Measurements from ENCODE around the gene KRT76. TPM values are rescaled to one million over a fixed set of nuclear protein-coding genes. Genes with fewer than 3 reads are reported as not detected.

KRT76 gene
- total RNA-seq, 1 donor from 2014 or later: not detected

- Histone ChIP-seq H3K4me3 (no peak overlapping the region), H3K4me1 (no peaks in the 10 kb centered on the region), H3K36me3 (no peaks in the 10 kb centered on the region), H3K27ac (no peak overlapping the region), H3K27me3 (ENCODE audit: low read depth) (peaks cover 11% of the 10 kb centered on the region), H3K9me3 (no peaks in the 10 kb centered on the region)
- TF ChIP-seq CTCF (IDR thresholded peaks at IDR 0.05): no peak
- DNase-seq (no peak), ATAC-seq (no peak)
- intact Hi-C loops (cut with DNase I): no loop called here
Observed at GRCh38 chr12:52771505-52771904, 5.6 kb downstream of the KRT76 start.

DNA sequence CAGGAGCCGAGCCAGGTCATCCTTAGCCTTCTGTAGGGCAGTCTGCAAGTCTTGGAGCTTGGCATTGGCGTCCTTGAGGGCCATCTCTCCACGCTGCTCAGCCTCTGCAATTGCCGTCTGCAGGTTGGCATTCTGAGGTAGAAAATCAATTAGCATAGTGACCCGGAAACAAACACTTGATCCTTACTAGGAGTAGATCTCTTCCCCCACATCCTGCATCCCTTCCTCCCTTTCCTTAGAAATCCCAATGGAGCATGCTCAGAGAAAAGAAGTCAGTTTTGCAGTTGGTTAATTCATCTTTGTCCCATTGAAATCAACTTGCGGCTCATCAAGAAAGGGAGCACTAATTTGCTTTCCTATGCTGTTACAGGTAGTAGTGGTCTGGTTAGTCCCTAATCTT, 6.1 kb downstream of the KRT76 start:
- ATAC-seq (no peak), DNase-seq (no peak)
- no peaks in the 10 kb centered on the region for H3K36me3 ChIP-seq
- intact Hi-C loops (cut with DNase I): no loop called here
- H3K4me1 ChIP-seq: no peaks in the 10 kb centered on the region
- no peaks in the 10 kb centered on the region for H3K9me3 ChIP-seq
- no peak overlapping the region for H3K4me3 ChIP-seq
- peaks cover 11% of the 10 kb centered on the region for H3K27me3 ChIP-seq (ENCODE audit: low read depth)
- H3K27ac ChIP-seq: no peak overlapping the region
- TF ChIP-seq CTCF (IDR thresholded peaks at IDR 0.05): no peak

DNA sequence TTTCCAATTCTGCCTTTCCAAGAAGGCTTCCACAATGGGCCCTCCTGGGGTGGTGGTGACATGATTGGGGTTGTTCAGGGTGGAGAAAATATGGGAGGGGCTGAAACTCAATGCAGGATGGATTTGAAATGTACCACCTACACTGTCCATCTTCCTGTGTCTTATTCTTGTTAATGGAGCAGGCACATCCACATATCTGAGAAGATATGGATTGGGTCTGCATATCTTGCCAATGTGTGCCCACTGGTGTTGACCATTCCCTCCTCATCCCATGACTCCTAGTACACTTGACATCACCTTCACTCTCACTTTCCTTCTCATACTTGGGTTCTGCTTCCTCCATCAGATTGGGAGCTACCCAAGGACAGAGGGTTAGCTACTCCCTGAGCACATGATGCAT, 7.2 kb downstream of the KRT76 start:
- no peak overlapping the region for H3K4me3 ChIP-seq
- no peak for TF ChIP-seq CTCF (IDR thresholded peaks at IDR 0.05)
- intact Hi-C loops (cut with DNase I): no loop called here
- peaks cover 11% of the 10 kb centered on the region for H3K27me3 ChIP-seq (ENCODE audit: low read depth)
- no peak for DNase-seq
- H3K4me1 ChIP-seq: no peaks in the 10 kb centered on the region
- no peak overlapping the region for H3K27ac ChIP-seq
- no peak for ATAC-seq
- H3K36me3 ChIP-seq: no peaks in the 10 kb centered on the region
- no peaks in the 10 kb centered on the region for H3K9me3 ChIP-seq

- H3K27me3 ChIP-seq (ENCODE audit: low read depth): peaks cover 11% of the 10 kb centered on the region
- H3K4me3 ChIP-seq: no peak overlapping the region
- DNase-seq (no peak), ATAC-seq (no peak)
- H3K36me3 ChIP-seq: no peaks in the 10 kb centered on the region
- TF ChIP-seq CTCF (IDR thresholded peaks at IDR 0.05): no peak
- H3K4me1 ChIP-seq: no peaks in the 10 kb centered on the region
- intact Hi-C loops (cut with DNase I): no loop called here
- no peak overlapping the region for H3K27ac ChIP-seq
- no peaks in the 10 kb centered on the region for H3K9me3 ChIP-seq
Observed at GRCh38 chr12:52769354-52769753, 7.8 kb downstream of the KRT76 start.

DNA sequence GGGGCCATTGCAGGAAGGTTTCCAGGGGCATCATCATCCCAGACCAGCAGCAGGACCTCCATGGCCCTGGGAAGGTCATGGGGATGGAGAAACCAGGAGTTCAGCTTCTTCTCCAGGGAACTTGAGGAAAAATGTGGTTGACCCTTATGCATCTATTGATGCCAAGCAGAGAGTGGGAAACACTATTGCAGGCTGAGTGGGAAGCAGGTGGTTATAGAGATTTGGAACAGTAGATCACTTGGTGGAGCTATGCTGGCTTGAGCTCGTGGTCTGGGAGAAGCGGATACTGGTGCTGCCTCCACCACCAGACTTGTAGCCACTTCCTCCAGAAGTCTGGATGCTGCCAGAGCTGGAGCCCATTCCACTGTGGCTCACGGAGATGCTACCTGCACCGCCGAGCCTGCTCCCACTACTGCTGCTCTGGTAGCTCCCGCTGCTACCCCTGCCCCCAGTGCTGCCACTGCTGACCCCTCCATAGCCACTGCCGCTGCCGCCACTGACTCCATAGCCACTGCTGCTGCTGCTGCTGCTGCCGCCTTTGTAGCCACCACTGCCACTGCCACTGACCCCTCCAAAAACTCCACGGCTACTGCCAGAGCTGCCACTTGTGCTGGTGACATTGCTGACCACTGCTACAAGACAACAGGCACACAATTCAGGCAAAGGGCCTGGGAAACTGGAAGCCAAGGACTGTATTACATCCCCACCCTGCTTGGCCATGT, 8.5 kb downstream of the KRT76 start:
- no peak overlapping the region for H3K4me3 ChIP-seq
- H3K4me1 ChIP-seq: no peaks in the 10 kb centered on the region
- no peak for TF ChIP-seq CTCF (IDR thresholded peaks at IDR 0.05)
- peaks cover 11% of the 10 kb centered on the region for H3K27me3 ChIP-seq (ENCODE audit: low read depth)
- ATAC-seq (no peak), DNase-seq (no peak)
- no peaks in the 10 kb centered on the region for H3K36me3 ChIP-seq
- H3K9me3 ChIP-seq: no peaks in the 10 kb centered on the region
- no peak overlapping the region for H3K27ac ChIP-seq
- intact Hi-C loops (cut with DNase I): no loop called here

Data from lower lobe of right lung (tissue), 2 donors.